ENCODE measurements around the gene RC3H2. TPM values are rescaled to one million over a fixed set of nuclear protein-coding genes. Genes with fewer than 3 reads are reported as not detected.
A peak's percentile ranks its signal among the peaks of the same experiment; 100 is the strongest.

The RC3H2 gene
- total and polyA plus RNA-seq, 11 donors, result 11.7 to 52.2 (median 44.3) TPM

DNA sequence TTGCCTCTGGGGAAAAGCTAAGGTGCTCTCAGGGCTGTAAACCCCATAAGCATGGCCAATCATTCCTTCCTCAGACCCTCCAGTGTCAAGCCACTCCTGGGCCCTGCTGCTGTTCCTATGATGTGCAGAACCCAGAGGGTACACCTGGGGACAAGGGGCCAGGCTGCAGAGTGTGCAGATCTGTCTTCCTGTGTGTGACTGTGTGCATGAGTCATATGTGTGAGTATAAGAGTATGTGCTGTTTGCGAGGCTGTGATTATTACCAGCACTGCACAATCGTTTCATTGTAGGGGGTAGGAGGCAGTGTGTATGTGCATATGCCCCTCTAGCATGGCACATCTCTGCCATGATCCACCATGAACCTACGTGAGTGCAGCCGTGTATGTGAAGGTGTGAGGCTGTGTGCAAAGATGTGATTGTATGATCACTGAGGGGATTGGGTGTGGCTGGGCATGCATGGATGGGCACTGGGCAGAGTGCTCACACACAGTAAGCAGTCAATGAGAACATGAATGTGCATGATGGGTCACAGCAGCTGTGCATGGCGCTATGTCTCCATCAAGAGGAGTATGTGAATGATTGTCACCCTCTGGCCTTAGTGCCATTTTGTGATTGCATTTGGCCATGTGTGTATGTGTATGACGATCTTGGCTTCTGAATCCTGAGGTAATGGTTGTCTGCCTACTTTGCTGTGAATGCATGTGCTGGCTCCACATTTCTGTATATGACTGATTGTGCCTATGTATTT is 107.7 kb downstream of the RC3H2 start:
- intact Hi-C loops (cut with DNase I), result no loop called here
- no peaks in the 10 kb centered on the region for H3K27me3 ChIP-seq
- DNase-seq (no peak), ATAC-seq (peak in 1 of 4 donors; percentile 24)
- no peak overlapping the region for H3K27ac ChIP-seq
- H3K9me3 ChIP-seq, result peaks cover 0 to 9% (median 0%) of the 10 kb centered on the region in 12 donors
- H3K4me3 ChIP-seq, result no peak overlapping the region
- 82 to 84% (median 83%) methylated on average over 6 of the region's 6 CpGs for WGBS, 4 donors
- H3K4me1 ChIP-seq, result no peaks in the 10 kb centered on the region
- H3K36me3 ChIP-seq, result no peaks in the 10 kb centered on the region
- TF ChIP-seq, protein P1, sequence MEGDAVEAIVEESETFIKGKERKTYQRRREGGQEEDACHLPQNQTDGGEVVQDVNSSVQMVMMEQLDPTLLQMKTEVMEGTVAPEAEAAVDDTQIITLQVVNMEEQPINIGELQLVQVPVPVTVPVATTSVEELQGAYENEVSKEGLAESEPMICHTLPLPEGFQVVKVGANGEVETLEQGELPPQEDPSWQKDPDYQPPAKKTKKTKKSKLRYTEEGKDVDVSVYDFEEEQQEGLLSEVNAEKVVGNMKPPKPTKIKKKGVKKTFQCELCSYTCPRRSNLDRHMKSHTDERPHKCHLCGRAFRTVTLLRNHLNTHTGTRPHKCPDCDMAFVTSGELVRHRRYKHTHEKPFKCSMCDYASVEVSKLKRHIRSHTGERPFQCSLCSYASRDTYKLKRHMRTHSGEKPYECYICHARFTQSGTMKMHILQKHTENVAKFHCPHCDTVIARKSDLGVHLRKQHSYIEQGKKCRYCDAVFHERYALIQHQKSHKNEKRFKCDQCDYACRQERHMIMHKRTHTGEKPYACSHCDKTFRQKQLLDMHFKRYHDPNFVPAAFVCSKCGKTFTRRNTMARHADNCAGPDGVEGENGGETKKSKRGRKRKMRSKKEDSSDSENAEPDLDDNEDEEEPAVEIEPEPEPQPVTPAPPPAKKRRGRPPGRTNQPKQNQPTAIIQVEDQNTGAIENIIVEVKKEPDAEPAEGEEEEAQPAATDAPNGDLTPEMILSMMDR (IDR thresholded peaks at IDR 0.05), result no peak
- no peak for TF ChIP-seq POLR2A (IDR thresholded peaks at IDR 0.05)

Other genes with a start within 250 kb of the RC3H2 start
- not detected for gene OR1B1, start 247.7 kb downstream of the RC3H2 start, total RNA-seq
- not detected for gene OR1B1, start 247.7 kb downstream of the RC3H2 start, polyA plus RNA-seq
- gene OR1L1, start 243.6 kb downstream of the RC3H2 start, total RNA-seq, result not detected
- not detected for gene OR1L1, start 243.6 kb downstream of the RC3H2 start, polyA plus RNA-seq
- not detected for gene OR1L3, start 230.2 kb downstream of the RC3H2 start, total RNA-seq
- gene OR1L3, start 230.2 kb downstream of the RC3H2 start, polyA plus RNA-seq, result not detected
- gene OR1L4, start 181.4 kb downstream of the RC3H2 start, total RNA-seq, result not detected
- gene OR1L4, start 181.4 kb downstream of the RC3H2 start, polyA plus RNA-seq, result not detected
- not detected for gene OR1L6, start 163.1 kb downstream of the RC3H2 start, total RNA-seq
- not detected for gene OR1L6, start 163.1 kb downstream of the RC3H2 start, polyA plus RNA-seq
- not detected for gene OR5C1, start 116.4 kb downstream of the RC3H2 start, total RNA-seq
- gene OR5C1, start 116.4 kb downstream of the RC3H2 start, polyA plus RNA-seq, result not detected
- not detected for gene OR1K1, start 105.2 kb downstream of the RC3H2 start, total RNA-seq
- not detected for gene OR1K1, start 105.2 kb downstream of the RC3H2 start, polyA plus RNA-seq
- 10 to 100 TPM in 3 of 9 donors, 1 to 10 TPM in 6; 6.4 to 12.0 (median 8.4) TPM for gene PDCL, start 76.8 kb downstream of the RC3H2 start, total RNA-seq
- gene PDCL, start 76.8 kb downstream of the RC3H2 start, polyA plus RNA-seq, result 1 to 10 TPM; 3.8 to 7.0 TPM
- gene ZBTB6, start 8.0 kb upstream of the RC3H2 start, total RNA-seq, result 1 to 10 TPM; 5.1 to 8.1 (median 6.3) TPM
- 1 to 10 TPM; 2.0 to 4.6 TPM for gene ZBTB6, start 8.0 kb upstream of the RC3H2 start, polyA plus RNA-seq
- 1 to 10 TPM; 2.3 to 6.1 (median 3.7) TPM for gene ZBTB26, start 26.2 kb upstream of the RC3H2 start, total RNA-seq
- gene ZBTB26, start 26.2 kb upstream of the RC3H2 start, polyA plus RNA-seq, result 1 to 10 TPM; 1.3 to 3.0 TPM
- 10 to 100 TPM; 22.0 to 62.2 (median 45.1) TPM for gene RABGAP1, start 35.7 kb upstream of the RC3H2 start, total RNA-seq
- 10 to 100 TPM; 11.8 to 18.0 TPM for gene RABGAP1, start 35.7 kb upstream of the RC3H2 start, polyA plus RNA-seq
- 1 to 10 TPM in 1 of 9 donors, under 1 TPM in 4, not detected in 4; 0.23 to 1.6 (median 0.34) TPM for gene GPR21, start 128.3 kb upstream of the RC3H2 start, total RNA-seq
- under 1 TPM in 1 of 2 donors, not detected in 1; 0.19 TPM for gene GPR21, start 128.3 kb upstream of the RC3H2 start, polyA plus RNA-seq